HepG2 (cell line): Measurements from ENCODE around the gene FAM20A. TPM values are rescaled to one million over a fixed set of nuclear protein-coding genes. Genes with fewer than 3 reads are reported as not detected.
"Not testable (repeated sequence)": the region's sequence is repeated elsewhere in the genome, so short reads cannot be mapped to it uniquely, and the experiment has no call there.

Source experiments
- ATAC-seq: fragments of 200-7000 bp; cut with Tn5 transposase; 3 replicates; pipeline ENCODE4 v1.9.1; 2020; ENCODE audit warnings: mild to moderate bottlenecking, moderate library complexity
- BruUV-seq: library from RNA; stranded (reverse); fragments of 400-500 nt; replicated peaks from 2 replicates; lab custom pipeline; 2021; lab: Mats Ljungman, UMichigan
- CTCF ChIA-PET: fragments of 300-600 bp; formaldehyde crosslinking; extraction: SDS; loops from one replicate; lab custom pipeline; 2021; ENCODE audit warnings: low total read pairs, inconsistent platforms, low intra/inter-chr PET ratio; lab: Yijun Ruan, JAX
- POLR2A ChIA-PET: fragments of 350-600 bp; sonication (Branson Sonifier 250); formaldehyde crosslinking; loops from one replicate; lab custom pipeline; 2020; ENCODE audit warnings: antibody characterized with exemption, inconsistent platforms; lab: Yijun Ruan, JAX
- DNase-seq: peaks from one replicate; pipeline ENCODE4 v3.0.0-alpha.2; 2015; ENCODE audit warnings: low spot score
- FAIRE-seq: peaks from 3 replicates; lab custom pipeline; 2011; peaks lifted over from hg19 to GRCh38; lab: Jason Lieb, UNC
- H2AFZ ChIP-seq: one replicate; pipeline ENCODE4 v1.6.1; 2011; ENCODE audit warnings: low read length, inconsistent platforms
- H3K27ac ChIP-seq: fragments of 300-600 bp; 3 replicates; pipeline ENCODE4 v1.8.0; 2011; ENCODE audit warnings: mixed run types, mild to moderate bottlenecking, mixed read lengths, low read length, inconsistent platforms; ENCODE audit not compliant: insufficient read depth; ENCODE audit errors: extremely low read length
- H3K27me3 ChIP-seq, 2 experiments: fragments of 200-600 bp in 1 of 2; 2 replicates in 1 of 2; 3 replicates in 1 of 2; pipeline versions ENCODE4 v1.6.0 to v1.8.0; 2011; ENCODE audit warnings: low read length in 2 of 2, mild to moderate bottlenecking in 2 of 2, moderate library complexity in 2 of 2, inconsistent platforms in 1 of 2; ENCODE audit not compliant: insufficient read depth in 2 of 2, control insufficient read depth in 1 of 2
- H3K36me3 ChIP-seq, 2 experiments: fragments of 200-600 bp in 1 of 2; replicated peaks in 1 of 2; 2 replicates in 1 of 2; 3 replicates in 1 of 2; pipeline versions ENCODE4 v1.5.1 to v1.8.0; 2011; ENCODE audit warnings: low read length in 2 of 2, inconsistent platforms in 1 of 2; ENCODE audit not compliant: insufficient read depth in 2 of 2, control insufficient read depth in 1 of 2
- H3K4me1 ChIP-seq: 2 replicates; pipeline ENCODE4 v1.5.1; 2012; ENCODE audit warnings: low read length, inconsistent platforms; ENCODE audit not compliant: insufficient read depth
- H3K4me2 ChIP-seq: 2 replicates; pipeline ENCODE4 v1.6.0; 2011; ENCODE audit warnings: low read depth, low read length, inconsistent platforms
- H3K4me3 ChIP-seq, 3 experiments: fragments of 200-600 bp in 1 of 3; sonication (generic), shearing (Covaris generic) in 1 of 3; replicated peaks in 1 of 3; 2 replicates each; pipeline ENCODE4 v1.5.1; 2011 to 2016; ENCODE audit warnings: low read length in 3 of 3, inconsistent platforms in 2 of 3, low read depth in 2 of 3, mild to moderate bottlenecking in 2 of 3, control low read depth in 1 of 3, mixed read lengths in 1 of 3; ENCODE audit not compliant: insufficient read depth in 1 of 3
- H3K79me2 ChIP-seq: one replicate; pipeline ENCODE4 v1.6.1; 2011; ENCODE audit warnings: low read length, inconsistent platforms; ENCODE audit not compliant: insufficient read depth
- H3K9ac ChIP-seq: 2 replicates; pipeline ENCODE4 v1.6.0; 2011; ENCODE audit warnings: mild to moderate bottlenecking, low read depth, low read length, inconsistent platforms; ENCODE audit not compliant: insufficient read depth
- H3K9me3 ChIP-seq: 2 replicates; pipeline ENCODE4 v1.5.1; 2012; ENCODE audit warnings: mild to moderate bottlenecking, low read length
- H4K20me1 ChIP-seq: 2 replicates; pipeline ENCODE4 v1.6.0; 2011; ENCODE audit warnings: inconsistent platforms, mild to moderate bottlenecking, low read length, moderate library complexity; ENCODE audit not compliant: insufficient read depth
- HNF4A ChIP-seq: sonication (generic); formaldehyde crosslinking; IDR thresholded peaks from 2 replicates; pipeline ENCODE4 v1.4.0; 2020; ENCODE audit warnings: missing genetic modification reagents
- IRF9 ChIP-seq: sonication (generic); formaldehyde crosslinking; IDR thresholded peaks from 2 replicates; pipeline ENCODE4 v1.8.0; 2022; ENCODE audit warnings: missing genetic modification reagents, mild to moderate bottlenecking, borderline replicate concordance
- MIER3 ChIP-seq: IDR thresholded peaks from 2 replicates; pipeline ENCODE4 v1.6.1; 2016; ENCODE audit warnings: missing compliant biosample characterization, borderline replicate concordance
- MYNN ChIP-seq: sonication (generic); formaldehyde crosslinking; IDR thresholded peaks from 2 replicates; pipeline ENCODE4 v1.4.0; 2020; ENCODE audit warnings: mild to moderate bottlenecking, low read depth, missing genetic modification reagents
- POLR2A ChIP-seq, 2 experiments: IDR thresholded peaks; 2 replicates each; pipeline ENCODE4 v1.6.1; 2011; ENCODE audit warnings: low read depth in 2 of 2, low read length in 2 of 2, mild to moderate bottlenecking in 1 of 2, moderate library complexity in 1 of 2; ENCODE audit not compliant: insufficient read depth in 1 of 2
- POLR2AphosphoS5 ChIP-seq: IDR thresholded peaks from 2 replicates; pipeline ENCODE4 v1.6.1; 2012; ENCODE audit warnings: low read depth, low read length
- RBFOX2 ChIP-seq: fragments of 200-400 bp; formaldehyde crosslinking; IDR thresholded peaks from 2 replicates; pipeline ENCODE4 v1.6.1; 2017; ENCODE audit warnings: low read depth, mild to moderate bottlenecking, low read length
- SALL2 ChIP-seq: sonication (generic); formaldehyde crosslinking; IDR thresholded peaks from 2 replicates; pipeline ENCODE4 v1.8.1; 2023; ENCODE audit warnings: mild to moderate bottlenecking, missing genetic modification reagents, inconsistent platforms
- SAP130 ChIP-seq: IDR thresholded peaks from 2 replicates; pipeline ENCODE4 v1.6.1; 2016; ENCODE audit warnings: low read depth
- SP4 ChIP-seq: sonication (generic); formaldehyde crosslinking; IDR thresholded peaks from 2 replicates; pipeline ENCODE4 v1.8.1; 2023; ENCODE audit warnings: mild to moderate bottlenecking, missing genetic modification reagents
- TEF ChIP-seq: sonication (generic); formaldehyde crosslinking; IDR thresholded peaks from 2 replicates; pipeline ENCODE4 v1.5.0; 2020; ENCODE audit warnings: missing genetic modification reagents
- WIZ ChIP-seq: sonication (generic); formaldehyde crosslinking; IDR thresholded peaks from 2 replicates; pipeline ENCODE4 v1.5.1; 2020; ENCODE audit warnings: mild to moderate bottlenecking, missing genetic modification reagents
- ZMYM3 ChIP-seq: sonication (generic); formaldehyde crosslinking; IDR thresholded peaks from 2 replicates; pipeline ENCODE4 v1.5.1; 2020; ENCODE audit warnings: mild to moderate bottlenecking, missing genetic modification reagents
- ZMYM4 ChIP-seq: sonication (generic); formaldehyde crosslinking; IDR thresholded peaks from 2 replicates; pipeline ENCODE4 v1.8.1; 2023; ENCODE audit warnings: mild to moderate bottlenecking, missing genetic modification reagents
- ZNF234 ChIP-seq: sonication (generic); formaldehyde crosslinking; conservative IDR thresholded peaks from 2 replicates; pipeline ENCODE4 v1.5.1; 2020; ENCODE audit warnings: mild to moderate bottlenecking, missing genetic modification reagents
- WGBS: methylation state at CpG from one replicate; pipeline ENCODE4 v1.1.6; 2017; ENCODE audit warnings: low lambda C conversion rate; 5-methylcytosine and 5-hydroxymethylcytosine counted together
- in situ Hi-C: cut with HindIII; loops from 2 replicates; pipeline ENCODE4 v1.10.0; 2017; ENCODE audit warnings: low pct_unique_long_range_greater_than_20kb; ENCODE audit not compliant: extremely low pct_ligation_motif_present
- intact Hi-C: fragments of 100-400 bp; cut with micrococcal nuclease; formaldehyde crosslinking; loops from one replicate; pipeline ENCODE4 v1.10.0; 2022; ENCODE audit not compliant: unreplicated experiment
- polyA plus RNA-seq, 8 experiments: library from polyadenylated mRNA; depleted of rRNA in 3 of 8; stranded (reverse) in 7 of 8; unstranded in 1 of 8; fragments of >200 nt; fragmentation: Illumina TruSeq in 4 of 8; extraction: Trizol in 4 of 8; gene quantifications; 2 replicates each; pipeline versions ENCODE4 v1.2.1 to v1.2.3, GENCODE V29; 2011 to 2016; ENCODE audit warnings: low read depth in 4 of 8, missing spikeins in 1 of 8, mixed read lengths in 1 of 8; ENCODE audit not compliant: insufficient read depth in 1 of 8
- total RNA-seq, 5 experiments: library from RNA; depleted of rRNA; stranded (reverse); fragments of >200 nt; fragmentation: Illumina TruSeq; extraction: Trizol; gene quantifications; 2 replicates each; pipeline ENCODE4 v1.2.3, GENCODE V29; 2016; ENCODE audit warnings: low read depth in 1 of 5
- TF ChIP-seq, protein P1 (sequence below): sonication (generic); formaldehyde crosslinking; IDR thresholded peaks from 2 replicates; pipeline ENCODE4 v1.4.0; 2020; ENCODE audit warnings: missing genetic modification reagents
- TF ChIP-seq, protein P2 (sequence below), 2 experiments: fragments of 450-650 bp in 1 of 2; sonication (generic) in 1 of 2; formaldehyde crosslinking; IDR thresholded peaks; 2 replicates each; pipeline versions ENCODE4 v1.5.0 to v1.8.0; 2020 to 2022; ENCODE audit warnings: mild to moderate bottlenecking in 1 of 2, missing genetic modification reagents in 1 of 2

FAM20A gene
- total and polyA plus RNA-seq, 2 of the 13 experiments (the other 11 are each of a cell fraction or from before 2014, with no cell fraction given) = 9.3 to 20.7 TPM

DNA sequence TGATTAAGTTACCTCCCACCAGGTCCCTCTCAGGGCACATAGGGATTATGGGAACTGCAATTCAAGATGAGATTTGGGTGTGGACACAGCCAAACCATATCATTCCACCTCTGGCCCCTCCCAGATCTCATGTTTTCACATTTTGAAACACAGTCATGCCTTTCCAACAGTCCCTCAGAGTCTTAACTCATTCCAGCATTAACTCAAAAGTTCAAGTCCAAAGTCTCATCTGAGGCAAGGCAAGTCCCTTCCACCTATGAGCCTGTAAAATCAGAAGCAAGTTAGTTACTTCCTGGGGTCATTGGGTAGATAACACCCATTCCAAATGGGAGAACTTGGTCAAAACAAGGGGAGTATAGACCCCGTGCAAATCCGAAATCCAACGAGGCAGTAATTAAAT, 83.6 kb downstream of the FAM20A start:
- not testable (repeated sequence) for FAIRE-seq

DNA sequence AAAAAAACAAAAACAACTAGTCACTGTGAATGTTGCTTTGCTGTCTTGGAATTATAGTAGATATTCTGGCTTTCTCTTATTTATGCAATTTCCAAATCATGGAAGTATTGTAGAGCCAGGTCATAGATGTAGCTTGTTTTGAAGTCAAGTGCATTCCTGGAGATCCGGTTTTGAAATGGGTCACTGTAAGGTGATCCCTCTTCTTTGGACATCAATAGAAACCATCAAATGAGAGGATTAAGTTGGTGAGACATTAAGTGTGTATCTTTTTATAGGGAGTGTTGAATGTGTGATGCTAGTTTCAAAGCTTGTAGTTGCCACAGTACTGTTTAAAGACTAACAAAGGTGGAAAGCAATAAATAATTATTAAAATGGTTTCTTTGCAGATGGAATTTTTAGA, 84.4 kb downstream of the FAM20A start:
- intact Hi-C loops = no loop called here
- no peak for ATAC-seq
- BruUV-seq = no TSS peak
- no peak for FAIRE-seq
- Histone ChIP-seq H3K9me3 (no peaks in the 10 kb centered on the region), H3K79me2 (peaks cover 72% of the 10 kb centered on the region), H3K27ac (no peak overlapping the region), H3K4me2 (no peak overlapping the region; the same call in 1 of the 2 replicates), H3K9ac (no peak overlapping the region), H3K36me3 (peaks cover 14 to 48% of the 10 kb centered on the region in 2 experiments), H3K4me3 (no peak overlapping the region), H3K4me1 (peaks cover 41% of the 10 kb centered on the region), H2AFZ (no peak overlapping the region), H3K27me3 (no peaks in the 10 kb centered on the region; a peak in 1 of 5 replicates), H4K20me1 (peaks cover 35% of the 10 kb centered on the region)
- ChIA-PET POLR2A (no interaction called here), CTCF (no interaction called here)
- WGBS = 97% methylated on average over 1 of the region's 1 CpG
- in situ Hi-C loops = no loop called here
- DNase-seq = no peak
- TF ChIP-seq MIER3 (CRISPR knock-in tag) (no peak), WIZ (CRISPR knock-in tag) (no peak), SALL2 (no peak), MYNN (CRISPR knock-in tag) (no peak), ZNF234 (CRISPR knock-in tag) (no peak), IRF9 (CRISPR knock-in tag) (no peak), ZMYM3 (no peak), TEF (CRISPR knock-in tag) (no peak)
- TF ChIP-seq, protein P1, sequence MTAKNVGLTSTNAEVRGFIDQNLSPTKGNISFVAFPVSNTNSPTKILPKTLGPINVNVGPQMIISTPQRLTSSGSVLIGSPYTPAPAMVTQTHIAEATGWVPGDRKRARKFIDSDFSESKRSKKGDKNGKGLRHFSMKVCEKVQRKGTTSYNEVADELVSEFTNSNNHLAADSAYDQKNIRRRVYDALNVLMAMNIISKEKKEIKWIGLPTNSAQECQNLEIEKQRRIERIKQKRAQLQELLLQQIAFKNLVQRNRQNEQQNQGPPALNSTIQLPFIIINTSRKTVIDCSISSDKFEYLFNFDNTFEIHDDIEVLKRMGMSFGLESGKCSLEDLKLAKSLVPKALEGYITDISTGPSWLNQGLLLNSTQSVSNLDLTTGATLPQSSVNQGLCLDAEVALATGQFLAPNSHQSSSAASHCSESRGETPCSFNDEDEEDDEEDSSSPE = no peak

More for the DNA sequence above, 83.6 kb downstream of the FAM20A start:
- peaks cover 68% of the 10 kb centered on the region for H3K79me2 ChIP-seq
- H3K4me3 ChIP-seq, H2AFZ ChIP-seq, in situ Hi-C loops, ATAC-seq, CTCF ChIA-PET, DNase-seq, H3K9ac ChIP-seq, H3K27me3 ChIP-seq, H3K4me2 ChIP-seq, H3K9me3 ChIP-seq, intact Hi-C loops, POLR2A ChIA-PET, BruUV-seq: not testable (repeated sequence)
- 94% methylated on average over 3 of the region's 3 CpGs for WGBS
- peaks cover 35% of the 10 kb centered on the region for H4K20me1 ChIP-seq
- TF ChIP-seq ZMYM4 = peak; percentile 11; the same call in 1 of the 2 replicates
- TF ChIP-seq, protein P2, sequence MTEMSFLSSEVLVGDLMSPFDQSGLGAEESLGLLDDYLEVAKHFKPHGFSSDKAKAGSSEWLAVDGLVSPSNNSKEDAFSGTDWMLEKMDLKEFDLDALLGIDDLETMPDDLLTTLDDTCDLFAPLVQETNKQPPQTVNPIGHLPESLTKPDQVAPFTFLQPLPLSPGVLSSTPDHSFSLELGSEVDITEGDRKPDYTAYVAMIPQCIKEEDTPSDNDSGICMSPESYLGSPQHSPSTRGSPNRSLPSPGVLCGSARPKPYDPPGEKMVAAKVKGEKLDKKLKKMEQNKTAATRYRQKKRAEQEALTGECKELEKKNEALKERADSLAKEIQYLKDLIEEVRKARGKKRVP (CRISPR knock-in tag; IDR thresholded peaks at IDR 0.05) = 0 out of 4 replicates have a peak, but pooled peaks of 1 of the 2 experiments have one; percentile 9
- TF ChIP-seq HNF4A (CRISPR knock-in tag) = peak; percentile 39; the same call in 1 of the 2 replicates
- peak; percentile 28; the same call in 1 of the 2 replicates for TF ChIP-seq POLR2AphosphoS5
- TF ChIP-seq POLR2A (IDR thresholded peaks at IDR 0.05; ENCODE audit: insufficient read depth in 1 of 2, low read depth in 2 of 2, low read length in 2 of 2) = peak in 1 of 2 experiments; percentile 9; a peak in 1 of 4 replicates
- TF ChIP-seq SP4 (CRISPR knock-in tag) = 0 out of 2 replicates have a peak, but pooled peaks have one; percentile 20
- TF ChIP-seq SAP130 (CRISPR knock-in tag) = 0 out of 2 replicates have a peak, but pooled peaks have one; percentile 13
- TF ChIP-seq RBFOX2 = peak; percentile 55
- peaks cover 16 to 55% of the 10 kb centered on the region in 2 experiments for H3K36me3 ChIP-seq
- H3K27ac ChIP-seq = peak overlapping the region; percentile 1
- H3K4me1 ChIP-seq = peaks cover 41% of the 10 kb centered on the region
